K562 treated with DMSO at 1 percent for 4 hours (cell line): Measurements from ENCODE around the gene LRP8. TPM values are rescaled to one million over a fixed set of nuclear protein-coding genes. Genes with fewer than 3 reads are reported as not detected.

ENCODE experiments used
- total RNA-seq: library from RNA; unstranded; fragments of 300-600 nt; gene quantifications from 2 replicates; pipeline ENCODE4 v1.2.3, GENCODE V29; 2022; ENCODE audit not compliant: insufficient read depth

LRP8 gene
- 8.7 and 15.1 TPM in 2 replicates for total RNA-seq

DNA sequence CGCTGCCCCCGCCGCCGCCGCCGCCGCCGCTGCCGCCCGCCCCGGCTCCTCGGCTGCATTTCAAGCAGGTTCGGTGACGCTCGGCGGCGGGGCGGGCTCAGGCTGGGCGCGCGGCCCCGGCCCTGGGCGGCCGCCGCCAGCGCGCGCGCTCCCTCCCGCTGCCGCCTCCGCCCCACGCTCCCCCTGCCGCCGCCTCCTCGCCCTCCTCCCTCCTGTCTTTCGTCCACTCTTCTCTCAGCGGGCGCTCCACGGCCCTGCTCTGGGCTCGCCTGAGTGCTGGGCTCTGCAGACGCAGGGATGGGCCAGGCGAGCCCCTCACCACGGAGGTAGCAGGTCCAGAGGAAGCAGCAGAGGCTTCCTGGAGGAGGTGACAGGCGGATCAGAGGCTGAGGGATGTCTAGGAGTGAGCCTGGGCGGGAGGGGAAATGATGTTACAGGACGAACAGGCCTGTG is at the start of gene LRP8:
TSS of gene LRP8 (minus strand) at position 62 of the 453 bp plus-strand sequence. CDS start 158 bp downstream, outside the sequence.

GRCh38 chr1:53238197-53239155 is 89.4 kb downstream of the LRP8 start, which contains the start of gene MAGOH:
TSS of gene MAGOH (minus strand) at chr1:53238518. CDS start at chr1:53238448, 70 bp downstream.

DNA sequence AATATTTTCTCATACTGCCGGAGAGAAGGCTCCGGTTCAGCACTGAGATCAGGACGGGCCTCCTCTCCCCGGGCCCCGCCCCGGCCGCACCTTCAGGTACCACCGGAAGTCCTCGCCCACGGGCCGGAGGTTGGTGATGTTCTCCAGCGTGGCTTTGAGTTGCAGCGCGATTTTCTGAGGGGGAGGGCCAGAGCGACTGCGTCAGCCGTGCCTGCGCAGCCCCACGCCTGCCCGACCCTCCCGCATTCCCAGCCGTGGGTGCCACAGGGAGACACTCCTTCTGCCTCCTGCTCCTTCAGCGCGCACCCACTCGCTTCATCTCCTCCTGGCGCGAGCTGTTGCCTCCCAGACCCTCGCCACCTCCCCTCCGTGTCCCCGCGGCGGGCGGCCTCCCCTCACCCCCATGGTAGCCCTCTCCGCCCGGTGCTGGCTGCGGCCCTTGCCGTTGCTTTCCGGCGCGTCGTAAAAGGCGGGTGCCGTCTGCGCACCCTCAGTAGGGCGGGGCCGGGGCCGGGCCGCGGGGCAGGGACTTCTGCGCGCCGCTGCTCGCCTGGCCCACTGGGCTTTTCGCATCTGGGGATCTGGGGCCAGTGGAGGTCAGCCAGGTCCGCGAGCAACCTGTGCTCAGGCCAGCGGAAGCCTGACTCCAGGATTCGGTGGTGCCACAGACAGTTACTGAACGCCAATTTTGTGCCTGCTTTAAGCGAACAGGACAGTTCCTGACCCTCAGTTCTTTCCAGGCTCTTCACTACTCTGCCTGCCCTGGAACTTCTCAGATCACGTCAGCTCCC is 107.5 kb downstream of the LRP8 start, which contains the start of gene CZIB:
TSS of gene CZIB (minus strand) at position 464 of the 791 bp plus-strand sequence. CDS start at position 405, 59 bp downstream.

DNA sequence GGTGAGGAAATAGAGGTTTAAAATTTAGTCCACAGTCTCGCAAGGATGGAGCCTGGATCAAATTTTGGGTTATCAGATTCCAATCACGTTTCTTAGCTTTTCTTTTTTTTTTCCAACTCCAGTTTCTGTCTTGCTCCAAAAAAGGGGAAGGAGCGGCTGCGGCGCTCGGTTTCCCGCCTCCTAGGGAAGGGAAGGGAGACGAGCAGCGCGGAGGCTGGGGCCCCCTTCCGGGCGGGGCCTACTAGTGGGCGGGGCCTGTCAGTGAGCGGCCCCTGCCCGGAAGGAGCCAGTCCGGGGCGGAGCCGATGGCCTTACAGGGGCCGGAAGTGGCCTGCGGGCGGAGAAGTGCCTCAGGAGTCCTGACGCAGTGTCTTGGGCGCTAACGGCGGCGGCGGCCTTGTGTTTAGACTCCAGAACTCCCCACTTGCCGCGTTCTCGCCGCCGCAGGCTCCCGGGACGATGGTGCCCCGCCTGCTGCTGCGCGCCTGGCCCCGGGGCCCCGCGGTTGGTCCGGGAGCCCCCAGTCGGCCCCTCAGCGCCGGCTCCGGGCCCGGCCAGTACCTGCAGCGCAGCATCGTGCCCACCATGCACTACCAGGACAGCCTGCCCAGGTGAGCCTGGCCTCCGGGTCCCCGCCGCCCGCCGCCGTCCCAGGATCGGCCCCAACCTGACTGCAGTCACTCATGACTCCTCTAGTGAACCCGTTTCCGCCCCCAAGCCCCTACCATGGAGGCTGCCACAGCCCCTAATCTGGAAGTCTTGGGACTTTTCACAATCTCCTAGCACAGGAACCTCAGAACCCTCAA is 131.2 kb downstream of the LRP8 start, which contains the start of gene CPT2:
TSS of gene CPT2 (plus strand) at position 340 of the 806 bp plus-strand sequence. CDS start at position 460, 120 bp downstream.

Other genes with a start within 250 kb of the LRP8 start
- not detected in 2 replicates for gene SLC1A7, start 185.4 kb downstream of the LRP8 start, total RNA-seq
- gene CPT2, start 131.2 kb downstream of the LRP8 start, total RNA-seq = 23.3 and 25.6 TPM in 2 replicates
- 55.2 and 62.4 TPM in 2 replicates for gene CZIB, start 107.4 kb downstream of the LRP8 start, total RNA-seq
- 102 and 139 TPM in 2 replicates for gene MAGOH, start 89.6 kb downstream of the LRP8 start, total RNA-seq
- gene DMRTB1, start 131.3 kb upstream of the LRP8 start, total RNA-seq = not detected in 2 replicates